GM21360 (cell line): Measurements from ENCODE around the gene LONP1.

Experiments
- ATAC-seq: cut with Tn5 transposase; IDR thresholded peaks from one replicate; pipeline ENCODE4 v1.9.1; 2021; ENCODE audit warnings: mild to moderate bottlenecking, moderate library complexity; ENCODE audit not compliant: unreplicated experiment

Gene LONP1

DNA sequence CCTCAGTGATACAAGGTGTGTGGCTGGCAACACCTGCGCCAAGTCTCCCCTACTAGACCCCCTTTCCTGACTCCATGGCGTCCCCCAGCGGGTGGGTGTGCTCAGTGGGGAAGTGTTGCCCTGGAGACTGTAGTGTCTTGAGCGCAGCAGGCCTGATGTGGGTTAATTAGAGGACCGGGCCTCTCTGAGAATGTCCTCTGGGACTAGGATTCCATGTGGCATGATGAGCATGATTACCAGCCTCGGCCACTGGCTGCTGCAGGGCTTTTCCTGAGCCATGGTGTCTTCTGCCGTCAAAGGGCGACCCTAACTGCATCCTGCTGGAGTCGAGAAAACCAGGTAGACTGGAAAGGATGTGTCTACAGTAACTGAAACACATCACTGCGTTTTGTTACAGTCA is 67.7 kb downstream of the LONP1 start:
- ATAC-seq, result no peak

- no peak for ATAC-seq
Observed at GRCh38 chr19:5651361-5651760, 68.6 kb downstream of the LONP1 start.

DNA sequence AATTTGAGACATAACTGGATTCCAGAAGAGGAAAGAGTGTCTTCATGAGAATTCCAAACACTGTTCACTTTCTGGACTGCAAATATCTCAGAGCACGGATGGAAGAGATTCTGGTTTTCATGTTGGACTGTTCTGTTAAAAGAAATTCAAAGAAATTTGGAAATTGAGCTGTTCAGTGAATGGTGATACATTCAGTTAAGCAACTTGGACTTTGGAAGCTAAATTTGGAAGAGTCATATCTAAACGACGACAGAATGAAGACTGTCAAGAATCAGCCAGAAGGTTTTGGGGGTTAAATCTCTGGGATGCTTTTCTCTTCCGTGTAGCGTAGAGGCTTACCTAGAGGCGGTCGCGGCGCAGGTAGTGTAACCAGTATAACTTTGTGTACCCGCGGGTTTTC is 71.5 kb downstream of the LONP1 start:
- no peak for ATAC-seq

- ATAC-seq, result no peak
Observed at GRCh38 chr19:5646703-5647102, 73.2 kb downstream of the LONP1 start.

DNA sequence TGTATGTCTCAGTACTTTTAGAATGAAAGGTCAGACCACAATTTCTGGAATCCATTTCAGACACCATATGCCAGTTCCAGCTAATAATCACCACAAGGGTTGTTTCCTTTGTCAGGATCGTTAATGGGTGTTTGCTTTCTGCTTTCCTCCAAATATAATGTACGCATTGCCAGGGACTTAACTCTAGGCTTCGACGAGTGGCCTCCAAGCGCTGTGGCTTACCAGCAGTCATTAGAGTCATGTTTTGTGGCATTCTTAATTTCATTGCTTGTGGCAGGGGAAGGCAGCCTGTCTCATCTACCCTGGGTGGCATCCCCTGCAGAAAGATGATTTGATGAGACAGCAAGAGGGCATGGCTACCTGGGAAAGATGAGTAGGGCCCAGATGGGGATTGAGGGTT is 74.5 kb downstream of the LONP1 start:
- no peak for ATAC-seq

DNA sequence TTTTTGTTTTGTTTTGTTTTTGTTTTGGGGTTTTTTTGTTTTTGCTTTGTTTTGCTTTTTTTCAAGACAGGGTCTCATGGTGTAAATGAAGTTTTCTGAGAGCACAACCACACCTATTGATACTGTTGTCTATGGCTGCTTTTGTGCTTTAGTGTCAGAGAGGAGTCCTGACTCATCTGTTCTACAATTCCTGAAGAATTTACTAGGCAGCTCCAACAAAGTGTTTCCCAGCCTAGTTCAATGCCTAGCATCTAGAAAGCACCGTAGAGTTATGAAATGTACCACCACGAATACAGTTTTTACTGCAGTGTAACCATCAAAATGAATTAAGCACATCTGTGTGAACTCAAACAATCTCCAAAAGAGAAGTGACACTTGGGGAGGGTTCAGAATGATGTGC is 75.9 kb downstream of the LONP1 start:
- ATAC-seq, result no peak

GRCh38 chr19:5643060-5643459 is 76.9 kb downstream of the LONP1 start:
- ATAC-seq, result no peak

DNA sequence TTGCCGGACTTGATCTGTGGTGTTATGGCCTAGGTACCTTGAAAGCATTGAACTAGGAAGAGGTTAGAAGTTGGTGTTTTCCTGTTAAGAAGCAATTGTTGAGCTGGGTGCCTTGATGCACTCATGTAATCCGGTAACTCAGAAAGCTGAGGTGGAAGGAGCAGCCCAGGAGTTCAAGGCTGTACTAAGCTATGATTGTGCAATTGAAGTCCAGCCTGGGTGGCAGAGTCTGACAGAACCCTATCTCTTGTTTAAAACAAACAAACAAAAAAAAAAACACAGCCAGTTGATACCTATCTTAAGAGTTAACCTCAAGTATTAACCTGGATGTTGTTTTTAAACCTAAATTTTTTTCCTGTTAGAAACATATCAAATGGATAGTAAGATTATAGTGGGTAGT is 77.7 kb downstream of the LONP1 start:
- ATAC-seq, result no peak
